K562 (cell line): ENCODE data around the gene DNAJC30. TPM values are rescaled to one million over a fixed set of nuclear protein-coding genes. Genes with fewer than 3 reads are reported as not detected.
A peak's percentile ranks its signal among the peaks of the same experiment; 100 is the strongest.

ENCODE experiments used
- ATAC-seq: fragments of 200-7000 bp; cut with Tn5 transposase; 3 replicates; pipeline ENCODE4 v1.9.1; 2020; ENCODE audit warnings: moderate library complexity
- BruUV-seq: library from RNA; stranded (reverse); fragments of 400-500 nt; replicated peaks from 2 replicates; lab custom pipeline; 2021; lab: Mats Ljungman, UMichigan
- CTCF ChIA-PET: fragments of 300-600 bp; formaldehyde crosslinking; extraction: SDS; loops from one replicate; lab custom pipeline; 2021; ENCODE audit warnings: low intra/inter-chr PET ratio; lab: Yijun Ruan, JAX
- POLR2A ChIA-PET: fragments of 300-600, 350-650 bp; sonication (Branson Sonifier 250); formaldehyde crosslinking; extraction: SDS; loops from one replicate; lab custom pipeline; 2021; ENCODE audit warnings: antibody characterized with exemption, inconsistent platforms; lab: Yijun Ruan, JAX
- DNase-seq, 4 experiments: peaks; one replicate each; pipeline versions ENCODE4 v3.0.0 to v3.0.0-alpha.2; 2011 to 2018; ENCODE audit warnings: low spot score in 3 of 4, mixed read lengths in 3 of 4; ENCODE audit errors: extremely low read depth in 1 of 4
- FAIRE-seq: peaks from 2 replicates; lab custom pipeline; 2011; peaks lifted over from hg19 to GRCh38; lab: Jason Lieb, UNC
- H2AFZ ChIP-seq: 2 replicates; pipeline ENCODE4 v1.6.0; 2011; ENCODE audit warnings: low read depth, low read length, control low read depth, inconsistent platforms
- H3K27ac ChIP-seq: fragments of 200-600 bp; 3 replicates; pipeline ENCODE4 v1.8.0; 2011; ENCODE audit warnings: low read depth, mild to moderate bottlenecking, control low read depth, inconsistent platforms, low read length, moderate library complexity, mixed read lengths; ENCODE audit errors: extremely low read depth
- H3K27me3 ChIP-seq, 2 experiments: fragments of 300-600 bp in 1 of 2; 2 replicates in 1 of 2; 3 replicates in 1 of 2; pipeline versions ENCODE4 v1.6.0 to v1.8.0; 2011; ENCODE audit warnings: inconsistent platforms in 2 of 2, low read length in 2 of 2, mild to moderate bottlenecking in 1 of 2, mixed read lengths in 1 of 2, moderate library complexity in 1 of 2; ENCODE audit not compliant: control insufficient read depth in 2 of 2, insufficient read depth in 2 of 2
- H3K36me3 ChIP-seq: fragments of 300-600 bp; 3 replicates; pipeline ENCODE4 v1.8.0; 2011; ENCODE audit warnings: mild to moderate bottlenecking, low read length, inconsistent platforms; ENCODE audit not compliant: control insufficient read depth, insufficient read depth
- H3K4me1 ChIP-seq, 2 experiments: fragments of 200-600 bp in 1 of 2; replicated peaks in 1 of 2; 2 replicates in 1 of 2; 3 replicates in 1 of 2; pipeline versions ENCODE4 v1.5.1 to v1.8.0; 2011; ENCODE audit warnings: inconsistent platforms in 2 of 2, low read length in 2 of 2, mild to moderate bottlenecking in 1 of 2, mixed read lengths in 1 of 2, moderate library complexity in 1 of 2; ENCODE audit not compliant: control insufficient read depth in 2 of 2, insufficient read depth in 2 of 2
- H3K4me2 ChIP-seq: 2 replicates; pipeline ENCODE4 v1.6.1; 2011; ENCODE audit warnings: low read length, control low read depth, inconsistent platforms, mixed read lengths; ENCODE audit not compliant: insufficient read depth
- H3K4me3 ChIP-seq: fragments of 200-600 bp; sonication (generic), shearing (Covaris generic); 2 replicates; pipeline ENCODE4 v1.5.1; 2016; ENCODE audit warnings: control low read depth, inconsistent platforms
- H3K79me2 ChIP-seq: fragments of 200-600 bp; 3 replicates; pipeline ENCODE4 v1.8.0; 2011; ENCODE audit warnings: low read length, inconsistent platforms; ENCODE audit not compliant: control insufficient read depth, insufficient read depth
- H3K9ac ChIP-seq, 2 experiments: 2 replicates each; pipeline versions ENCODE4 v1.6.0 to v1.6.1; 2011; ENCODE audit warnings: low read depth in 2 of 2, low read length in 2 of 2, control low read depth in 1 of 2, inconsistent platforms in 1 of 2, mild to moderate bottlenecking in 1 of 2, mixed read lengths in 1 of 2; ENCODE audit not compliant: insufficient read depth in 1 of 2
- H3K9me1 ChIP-seq: one replicate; pipeline ENCODE4 v1.6.0; 2011; ENCODE audit warnings: inconsistent platforms, mild to moderate bottlenecking, low read length, moderate library complexity; ENCODE audit not compliant: control insufficient read depth, insufficient read depth
- H3K9me3 ChIP-seq: replicated peaks from 2 replicates; pipeline ENCODE4 v1.5.1; 2011; ENCODE audit warnings: low read depth, low read length, inconsistent platforms; ENCODE audit not compliant: control insufficient read depth, insufficient read depth
- H4K20me1 ChIP-seq: replicated peaks from 2 replicates; pipeline ENCODE4 v1.6.1; 2011; ENCODE audit warnings: low read length, inconsistent platforms, mixed read lengths; ENCODE audit not compliant: control insufficient read depth, insufficient read depth
- L3MBTL2 ChIP-seq: fragments of 450-650 bp; IDR thresholded peaks from 2 replicates; pipeline ENCODE4 v1.6.1; 2016; ENCODE audit warnings: mild to moderate bottlenecking, moderate library complexity
- MGA ChIP-seq: fragments of 450-650 bp; IDR thresholded peaks from 2 replicates; pipeline ENCODE4 v1.6.1; 2016; ENCODE audit warnings: mild to moderate bottlenecking, moderate library complexity
- NFIC ChIP-seq: fragments of 450-650 bp; IDR thresholded peaks from 2 replicates; pipeline ENCODE4 v1.6.1; 2017; ENCODE audit warnings: mild to moderate bottlenecking, inconsistent platforms
- RBFOX2 ChIP-seq: fragments of 200-400 bp; formaldehyde crosslinking; IDR thresholded peaks from 2 replicates; pipeline ENCODE4 v1.6.1; 2017; ENCODE audit warnings: low read depth, mild to moderate bottlenecking, low read length, moderate library complexity
- SRSF3 ChIP-seq: fragments of 200-400 bp; formaldehyde crosslinking; IDR thresholded peaks from 2 replicates; pipeline ENCODE4 v1.6.1; 2016; ENCODE audit warnings: mild to moderate bottlenecking, low read length, moderate library complexity; ENCODE audit not compliant: insufficient read depth
- WGBS: fragments of 100-300 bp; shearing (Covaris generic); methylation state at CpG from one replicate; pipeline ENCODE4 v1.1.6; 2016; ENCODE audit warnings: low coverage, mixed read lengths; ENCODE audit not compliant: insufficient coverage; ENCODE audit errors: missing lambda C conversion rate; 5-methylcytosine and 5-hydroxymethylcytosine counted together
- in situ Hi-C: fragments of 300-500 bp; cut with MboI; formaldehyde crosslinking; loops from 4 replicates; pipeline ENCODE4 v1.15.0; 2018; ENCODE audit warnings: inconsistent platforms, mixed read lengths
- intact Hi-C: fragments of 100-400 bp; cut with micrococcal nuclease; formaldehyde crosslinking; loops from 2 replicates; pipeline ENCODE4 v1.14.2; 2022
- polyA plus RNA-seq, 8 experiments: library from polyadenylated mRNA; depleted of rRNA in 4 of 8; stranded (reverse) in 5 of 8; unstranded in 3 of 8; fragments of >200 nt; fragmentation: Nextera tagmentation in 2 of 8; fragmentation: Illumina TruSeq in 1 of 8; extraction: Ambion mirVana in 2 of 8; extraction: Trizol in 1 of 8; gene quantifications; 2 replicates each; pipeline versions ENCODE4 v1.2.1 to v1.2.3, GENCODE V29; 2011 to 2014; ENCODE audit warnings: inconsistent platforms in 1 of 8, missing spikeins in 1 of 8
- total RNA-seq, 7 experiments: library from RNA; depleted of rRNA in 6 of 7; stranded (reverse); fragments of >200 nt in 6 of 7; fragmentation: Illumina TruSeq in 2 of 7; extraction: Trizol in 2 of 7; gene quantifications; 2 replicates each; pipeline versions ENCODE4 v1.2.1 to v1.2.3, GENCODE V29; 2011 to 2021; ENCODE audit warnings: low replicate concordance in 1 of 7

DNAJC30 gene
- total and polyA plus RNA-seq, 9 of the 15 experiments (the other 6 are each of a cell fraction or from before 2014, with no cell fraction given) = 1.1 to 11.3 (median 4.6) TPM

- CTCF ChIA-PET = no interaction called here
- Histone ChIP-seq H3K4me2 (no peak overlapping the region), H3K27ac (peak overlapping the region; percentile 44; the same call in 2 of the 3 replicates), H3K36me3 (peaks cover 33% of the 10 kb centered on the region; the same call in 2 of the 3 replicates), H3K79me2 (peaks cover 52% of the 10 kb centered on the region), H3K27me3 (no peaks in the 10 kb centered on the region), H2AFZ (no peak overlapping the region), H3K4me3 (no peak overlapping the region), H3K4me1 (peaks cover 28 to 35% of the 10 kb centered on the region in 2 experiments; a peak in 4 of 5 replicates), H4K20me1 (0 out of 2 replicates have a peak, but pooled peaks cover 7% of the 10 kb centered on the region), H3K9me3 (no peaks in the 10 kb centered on the region), H3K9ac (peak overlapping the region; percentile 25 to 40; a peak in 3 of 4 replicates), H3K9me1 (no peaks in the 10 kb centered on the region)
- DNase-seq (peak in 1 of 4 experiments; percentile 61), ATAC-seq (no peak), FAIRE-seq (no peak)
- no TSS peak for BruUV-seq
- in situ Hi-C loops (no loop called here), intact Hi-C loops (no loop called here)
- POLR2A ChIA-PET = interaction anchor here (1.2 kb wide), 1 partner anchor 9 kb away, joined by 3 read pairs; no protein-coding TSS in a partner anchor
- WGBS = 62% methylated on average over 6 of the region's 6 CpGs
- TF ChIP-seq RBFOX2 (0 out of 2 replicates have a peak, but pooled peaks have one; percentile 26), NFIC (peak; percentile 76), SRSF3 (no peak), L3MBTL2 (peak; percentile 50; the same call in 1 of the 2 replicates), MGA (peak; percentile 38; the same call in 1 of the 2 replicates)
These were observed 4.4 kb downstream of the DNAJC30 start for GRCh38 chr7:73678862-73679261.
